GM12878 (cell line): ENCODE data around the gene AVP. TPM values are rescaled to one million over a fixed set of nuclear protein-coding genes. Genes with fewer than 3 reads are reported as not detected.

ENCODE experiments used
- ATAC-seq: fragments of 200-7000 bp; cut with Tn5 transposase; 3 replicates; pipeline ENCODE4 v1.9.1; 2020; ENCODE audit warnings: mild to moderate bottlenecking, moderate library complexity
- BruUV-seq: library from RNA; stranded (reverse); fragments of 400-500 nt; replicated peaks from 2 replicates; lab custom pipeline; 2021; lab: Mats Ljungman, UMichigan
- CTCF ChIA-PET: fragments of 300-600 bp; sonication (Branson Sonifier 250); formaldehyde crosslinking; extraction: SDS; loops from one replicate; lab custom pipeline; 2021; ENCODE audit warnings: inconsistent platforms; lab: Yijun Ruan, JAX
- POLR2A ChIA-PET: fragments of 350-600 bp; formaldehyde crosslinking; extraction: SDS; loops from one replicate; lab custom pipeline; 2021; ENCODE audit warnings: inconsistent platforms; lab: Charles Lee
- RAD21 ChIA-PET: fragments of 300-600 bp; sonication (Branson Sonifier 250); formaldehyde crosslinking; loops from one replicate; lab custom pipeline; 2023; ENCODE audit warnings: antibody characterized with exemption; ENCODE audit not compliant: unreplicated experiment; lab: Charles Lee
- SMC1A ChIA-PET: fragments of 300-600 bp; sonication (Branson Sonifier 250); formaldehyde crosslinking; loops from one replicate; lab custom pipeline; 2023; ENCODE audit not compliant: unreplicated experiment, uncharacterized antibody; lab: Charles Lee
- DNase-seq: peaks from one replicate; pipeline ENCODE4 v3.0.0-alpha.2; 2011; ENCODE audit warnings: low read depth, low spot score
- FAIRE-seq: peaks from 3 replicates; lab custom pipeline; 2011; peaks lifted over from hg19 to GRCh38; lab: Jason Lieb, UNC
- H2AFZ ChIP-seq: 2 replicates; pipeline ENCODE4 v1.6.0; 2011; ENCODE audit warnings: low read depth, low read length, control low read depth; ENCODE audit not compliant: control insufficient read depth
- H3K27ac ChIP-seq: 2 replicates; pipeline ENCODE4 v1.5.1; 2011; ENCODE audit warnings: control low read depth; ENCODE audit not compliant: control insufficient read depth, insufficient read depth
- H3K27me3 ChIP-seq, 2 experiments: replicated peaks in 1 of 2; 2 replicates each; pipeline versions ENCODE4 v1.6.0 to v1.6.1; 2011; ENCODE audit warnings: low read length in 1 of 2; ENCODE audit not compliant: control insufficient read depth in 2 of 2, insufficient read depth in 2 of 2
- H3K36me3 ChIP-seq, 2 experiments: 2 replicates each; pipeline ENCODE4 v1.5.1; 2011; ENCODE audit warnings: low read length in 1 of 2; ENCODE audit not compliant: control insufficient read depth in 2 of 2, insufficient read depth in 2 of 2
- H3K4me1 ChIP-seq: 2 replicates; pipeline ENCODE4 v1.6.1; 2011; ENCODE audit warnings: mild to moderate bottlenecking, low read length, moderate library complexity, mixed read lengths; ENCODE audit not compliant: control insufficient read depth, insufficient read depth
- H3K4me2 ChIP-seq: 2 replicates; pipeline ENCODE4 v1.6.0; 2011; ENCODE audit warnings: control low read depth; ENCODE audit not compliant: control insufficient read depth, insufficient read depth
- H3K4me3 ChIP-seq: fragments of 200-600 bp; sonication (generic); 2 replicates; pipeline ENCODE4 v1.5.1; 2016
- H3K79me2 ChIP-seq: 2 replicates; pipeline ENCODE4 v1.6.0; 2011; ENCODE audit warnings: low read length; ENCODE audit not compliant: control insufficient read depth, insufficient read depth
- H3K9ac ChIP-seq: 2 replicates; pipeline ENCODE4 v1.8.0; 2011; ENCODE audit warnings: low read length, control low read depth, mixed read lengths; ENCODE audit not compliant: control insufficient read depth, insufficient read depth
- H3K9me3 ChIP-seq: replicated peaks from 3 replicates; pipeline ENCODE4 v1.5.1; 2011; ENCODE audit warnings: mild to moderate bottlenecking, low read length; ENCODE audit not compliant: control insufficient read depth, insufficient read depth
- H4K20me1 ChIP-seq: 2 replicates; pipeline ENCODE4 v1.6.0; 2011; ENCODE audit not compliant: control insufficient read depth, insufficient read depth
- EGR1 ChIP-seq, 2 experiments: IDR thresholded peaks; 1 replicate in 1 of 2; 2 replicates in 1 of 2; pipeline ENCODE4 v1.6.1; 2011 to 2012; ENCODE audit warnings: low read depth in 2 of 2, low read length in 2 of 2, borderline replicate concordance in 1 of 2, mild to moderate bottlenecking in 1 of 2, moderate library complexity in 1 of 2
- HCFC1 ChIP-seq: fragments of 150-350 bp; IDR thresholded peaks from 2 replicates; pipeline ENCODE4 v1.6.1; 2014; ENCODE audit warnings: low read length
- IKZF2 ChIP-seq, 2 experiments: fragments of 450-650 bp; IDR thresholded peaks; 2 replicates each; pipeline ENCODE4 v1.6.1; 2017; ENCODE audit warnings: mild to moderate bottlenecking in 2 of 2, moderate library complexity in 2 of 2
- LARP7 ChIP-seq: fragments of 450-650 bp; IDR thresholded peaks from 2 replicates; pipeline ENCODE4 v1.6.1; 2017; ENCODE audit warnings: mild to moderate bottlenecking
- NFYA ChIP-seq: IDR thresholded peaks from 2 replicates; pipeline ENCODE4 v1.6.1; 2011; ENCODE audit warnings: low read depth, mild to moderate bottlenecking, low read length, improper control_type of control experiment, borderline replicate concordance
- NRF1 ChIP-seq: conservative IDR thresholded peaks from 2 replicates; pipeline ENCODE4 v1.6.1; 2011; ENCODE audit warnings: mild to moderate bottlenecking, low read depth, low read length, improper control_type of control experiment
- PAX5 ChIP-seq: IDR thresholded peaks from 2 replicates; pipeline ENCODE4 v1.6.1; 2011; ENCODE audit warnings: low read depth, low read length, borderline replicate concordance
- POLR2AphosphoS5 ChIP-seq: IDR thresholded peaks from 2 replicates; pipeline ENCODE4 v1.6.1; 2011; ENCODE audit warnings: mild to moderate bottlenecking, low read length, inconsistent platforms
- WGBS: methylation state at CpG from one replicate; pipeline ENCODE4 v1.1.6; 2016; ENCODE audit warnings: low lambda C conversion rate; ENCODE audit not compliant: insufficient replicate concordance, insufficient coverage; ENCODE audit errors: missing lambda C conversion rate; 5-methylcytosine and 5-hydroxymethylcytosine counted together
- in situ Hi-C: fragments of 300-500 bp; cut with MboI; formaldehyde crosslinking; loops from 9 replicates; pipeline ENCODE4 v1.14.3; 2018; ENCODE audit warnings: mixed read lengths
- intact Hi-C: fragments of 100-400 bp; cut with micrococcal nuclease; formaldehyde crosslinking; loops from one replicate; pipeline ENCODE4 v1.14.2; 2022; ENCODE audit not compliant: unreplicated experiment
- polyA plus RNA-seq, 11 experiments: library from polyadenylated mRNA; depleted of rRNA in 4 of 11; unstranded in 6 of 11; stranded (reverse) in 5 of 11; fragments of >200 nt; fragmentation: Nextera tagmentation in 4 of 11; fragmentation: Illumina TruSeq in 1 of 11; extraction: Ambion mirVana in 4 of 11; extraction: Trizol in 1 of 11; gene quantifications; 1 replicate in 1 of 11; 2 replicates in 10 of 11; pipeline versions ENCODE4 v1.2.1 to v1.2.3, GENCODE V29; 2011 to 2016; ENCODE audit warnings: inconsistent platforms in 2 of 11, missing spikeins in 2 of 11, low read depth in 1 of 11
- total RNA-seq, 4 experiments: library from RNA; depleted of rRNA in 3 of 4; stranded (reverse); fragments of >200 nt in 3 of 4; fragmentation: Illumina TruSeq in 1 of 4; extraction: Trizol in 1 of 4; gene quantifications; 2 replicates each; pipeline versions ENCODE4 v1.2.1 to v1.2.3, GENCODE V29; 2013 to 2021
- TF ChIP-seq, protein P1 (sequence below): IDR thresholded peaks from 2 replicates; pipeline ENCODE4 v1.6.1; 2012; ENCODE audit warnings: mild to moderate bottlenecking, low read depth, low read length
- TF ChIP-seq, protein P2 (sequence below): IDR thresholded peaks from 2 replicates; pipeline ENCODE4 v1.6.1; 2011; ENCODE audit warnings: low read depth, low read length, improper control_type of control experiment, borderline replicate concordance
- TF ChIP-seq, protein P3 (sequence below): IDR thresholded peaks from 2 replicates; pipeline ENCODE4 v1.6.1; 2012; ENCODE audit warnings: low read depth, low read length, improper control_type of control experiment
- TF ChIP-seq, protein P4 (sequence below): IDR thresholded peaks from 2 replicates; pipeline ENCODE4 v1.6.1; 2011; ENCODE audit warnings: low read depth, mild to moderate bottlenecking, low read length, moderate library complexity, borderline replicate concordance; ENCODE audit errors: extremely low read depth
- TF ChIP-seq, protein P5 (sequence below): fragments of 450-650 bp; IDR thresholded peaks from 2 replicates; pipeline ENCODE4 v1.6.1; 2016; ENCODE audit warnings: mild to moderate bottlenecking

Gene AVP
- total and polyA plus RNA-seq, 10 of the 15 experiments (the other 5 are each of a cell fraction or from before 2014, with no cell fraction given) = not detected

DNA sequence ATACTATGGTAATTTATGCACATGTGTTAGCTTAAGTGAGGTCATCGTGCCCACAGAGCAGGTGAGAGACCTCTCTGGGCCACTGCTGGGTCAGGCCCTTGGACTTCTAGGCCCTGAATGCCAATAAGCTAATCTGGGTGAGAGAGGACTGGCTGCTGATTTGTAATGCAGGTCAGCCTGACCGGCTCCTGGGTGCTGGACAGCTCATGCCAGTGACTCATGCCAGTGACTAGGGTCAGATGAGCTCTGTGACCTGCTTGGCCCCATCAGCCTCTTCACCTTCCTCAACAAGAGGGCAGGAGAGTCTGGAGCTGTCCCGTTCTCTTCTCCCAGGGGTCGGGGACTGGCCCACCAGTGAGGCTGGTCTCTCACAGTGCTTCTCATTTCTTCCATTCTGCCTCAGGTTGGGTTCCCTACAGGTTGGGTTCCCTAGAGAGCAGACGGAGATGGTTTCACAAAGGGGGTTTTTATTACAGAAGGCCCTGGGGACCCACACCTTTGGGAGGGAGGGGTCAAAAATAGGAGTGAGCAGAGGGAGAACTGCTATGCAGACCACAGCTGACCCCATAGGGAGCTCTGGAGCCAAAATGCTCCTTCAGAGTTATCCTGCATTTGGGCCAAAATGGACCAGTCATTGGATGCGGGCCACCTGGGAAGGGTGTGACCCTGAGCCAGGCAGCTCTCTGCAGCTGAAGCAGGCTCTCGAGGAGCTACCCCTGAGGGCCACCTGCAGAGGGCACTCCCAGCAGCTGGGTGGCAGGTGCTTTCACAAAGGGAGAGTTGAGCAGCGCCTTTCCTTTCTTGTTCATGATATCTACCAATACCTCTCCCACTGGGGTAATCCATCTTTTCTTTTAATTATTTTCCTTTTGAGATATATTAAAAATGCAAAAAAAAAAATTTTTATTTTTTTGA lies 15.3 kb downstream of the AVP start (continued):
- TF ChIP-seq, protein P1, sequence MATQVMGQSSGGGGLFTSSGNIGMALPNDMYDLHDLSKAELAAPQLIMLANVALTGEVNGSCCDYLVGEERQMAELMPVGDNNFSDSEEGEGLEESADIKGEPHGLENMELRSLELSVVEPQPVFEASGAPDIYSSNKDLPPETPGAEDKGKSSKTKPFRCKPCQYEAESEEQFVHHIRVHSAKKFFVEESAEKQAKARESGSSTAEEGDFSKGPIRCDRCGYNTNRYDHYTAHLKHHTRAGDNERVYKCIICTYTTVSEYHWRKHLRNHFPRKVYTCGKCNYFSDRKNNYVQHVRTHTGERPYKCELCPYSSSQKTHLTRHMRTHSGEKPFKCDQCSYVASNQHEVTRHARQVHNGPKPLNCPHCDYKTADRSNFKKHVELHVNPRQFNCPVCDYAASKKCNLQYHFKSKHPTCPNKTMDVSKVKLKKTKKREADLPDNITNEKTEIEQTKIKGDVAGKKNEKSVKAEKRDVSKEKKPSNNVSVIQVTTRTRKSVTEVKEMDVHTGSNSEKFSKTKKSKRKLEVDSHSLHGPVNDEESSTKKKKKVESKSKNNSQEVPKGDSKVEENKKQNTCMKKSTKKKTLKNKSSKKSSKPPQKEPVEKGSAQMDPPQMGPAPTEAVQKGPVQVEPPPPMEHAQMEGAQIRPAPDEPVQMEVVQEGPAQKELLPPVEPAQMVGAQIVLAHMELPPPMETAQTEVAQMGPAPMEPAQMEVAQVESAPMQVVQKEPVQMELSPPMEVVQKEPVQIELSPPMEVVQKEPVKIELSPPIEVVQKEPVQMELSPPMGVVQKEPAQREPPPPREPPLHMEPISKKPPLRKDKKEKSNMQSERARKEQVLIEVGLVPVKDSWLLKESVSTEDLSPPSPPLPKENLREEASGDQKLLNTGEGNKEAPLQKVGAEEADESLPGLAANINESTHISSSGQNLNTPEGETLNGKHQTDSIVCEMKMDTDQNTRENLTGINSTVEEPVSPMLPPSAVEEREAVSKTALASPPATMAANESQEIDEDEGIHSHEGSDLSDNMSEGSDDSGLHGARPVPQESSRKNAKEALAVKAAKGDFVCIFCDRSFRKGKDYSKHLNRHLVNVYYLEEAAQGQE = peak; percentile 17; the same call in 1 of the 2 replicates
- TF ChIP-seq, all 136 proteins: peak for 4

DNA sequence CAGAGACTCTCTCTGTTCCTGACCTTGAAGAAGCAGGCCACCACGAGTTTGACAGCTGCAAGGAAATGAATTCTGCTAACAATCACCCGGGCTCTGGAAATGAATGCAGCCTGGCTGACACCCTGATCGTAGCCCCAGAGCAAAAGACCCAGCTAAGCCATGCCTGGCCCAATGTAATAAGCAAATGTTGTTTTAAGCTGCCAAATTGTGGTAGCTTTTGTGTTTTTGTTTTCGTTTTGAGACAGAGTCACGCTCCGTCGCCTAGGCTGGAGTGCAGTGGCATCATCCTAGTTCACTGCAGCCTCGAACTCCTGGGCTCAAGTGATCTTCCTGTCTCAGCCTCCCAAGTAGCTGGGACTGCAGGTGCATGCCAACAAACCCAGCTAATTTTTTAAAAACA lies 16.4 kb downstream of the AVP start:
- Histone ChIP-seq H3K27me3 (peaks cover 0 to 2% of the 10 kb centered on the region in 2 experiments; a peak in 3 of 4 replicates), H3K9ac (no peak overlapping the region), H3K9me3 (no peaks in the 10 kb centered on the region; the same call in 2 of the 3 replicates), H3K36me3 (no peaks in the 10 kb centered on the region), H2AFZ (no peak overlapping the region), H3K4me2 (peak overlapping the region; percentile 31), H3K27ac (no peak overlapping the region), H3K4me1 (peaks cover 14% of the 10 kb centered on the region), H4K20me1 (no peaks in the 10 kb centered on the region), H3K79me2 (no peaks in the 10 kb centered on the region), H3K4me3 (no peak overlapping the region)
- RAD21 ChIA-PET = no interaction called here
- DNase-seq = no peak
- 2% methylated on average over 8 of the region's 8 CpGs for WGBS
- in situ Hi-C loops = no loop called here
- peak; percentile 81 for ATAC-seq
- intact Hi-C loops = no loop called here
- no TSS peak for BruUV-seq
- FAIRE-seq = peak; percentile 57
- SMC1A ChIA-PET = interaction anchor here (2.2 kb wide), 1 partner anchor 9 kb away, joined by 5 read pairs; no protein-coding TSS in a partner anchor
- CTCF ChIA-PET = interaction anchor here (2.5 kb wide), 1 partner anchor 15 kb away, joined by 11 read pairs; no protein-coding TSS in a partner anchor
- POLR2A ChIA-PET = no interaction called here
- TF ChIP-seq POLR2AphosphoS5 (no peak), HCFC1 (no peak), NRF1 (no peak), LARP7 (no peak), PAX5 (peak; percentile 93), NFYA (no peak), EGR1 (IDR thresholded peaks at IDR 0.05; ENCODE audit: borderline replicate concordance in 1 of 2, low read depth in 2 of 2, low read length in 2 of 2) (no peak), IKZF2 (IDR thresholded peaks at IDR 0.05) (peak in 1 of 2 experiments; percentile 47; a peak in 1 of 4 replicates)
- TF ChIP-seq, protein P2, sequence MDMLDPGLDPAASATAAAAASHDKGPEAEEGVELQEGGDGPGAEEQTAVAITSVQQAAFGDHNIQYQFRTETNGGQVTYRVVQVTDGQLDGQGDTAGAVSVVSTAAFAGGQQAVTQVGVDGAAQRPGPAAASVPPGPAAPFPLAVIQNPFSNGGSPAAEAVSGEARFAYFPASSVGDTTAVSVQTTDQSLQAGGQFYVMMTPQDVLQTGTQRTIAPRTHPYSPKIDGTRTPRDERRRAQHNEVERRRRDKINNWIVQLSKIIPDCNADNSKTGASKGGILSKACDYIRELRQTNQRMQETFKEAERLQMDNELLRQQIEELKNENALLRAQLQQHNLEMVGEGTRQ = no peak
- TF ChIP-seq, protein P3, sequence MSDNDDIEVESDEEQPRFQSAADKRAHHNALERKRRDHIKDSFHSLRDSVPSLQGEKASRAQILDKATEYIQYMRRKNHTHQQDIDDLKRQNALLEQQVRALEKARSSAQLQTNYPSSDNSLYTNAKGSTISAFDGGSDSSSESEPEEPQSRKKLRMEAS = no peak
- TF ChIP-seq, protein P4, sequence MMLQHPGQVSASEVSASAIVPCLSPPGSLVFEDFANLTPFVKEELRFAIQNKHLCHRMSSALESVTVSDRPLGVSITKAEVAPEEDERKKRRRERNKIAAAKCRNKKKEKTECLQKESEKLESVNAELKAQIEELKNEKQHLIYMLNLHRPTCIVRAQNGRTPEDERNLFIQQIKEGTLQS = no peak
- TF ChIP-seq, protein P5, sequence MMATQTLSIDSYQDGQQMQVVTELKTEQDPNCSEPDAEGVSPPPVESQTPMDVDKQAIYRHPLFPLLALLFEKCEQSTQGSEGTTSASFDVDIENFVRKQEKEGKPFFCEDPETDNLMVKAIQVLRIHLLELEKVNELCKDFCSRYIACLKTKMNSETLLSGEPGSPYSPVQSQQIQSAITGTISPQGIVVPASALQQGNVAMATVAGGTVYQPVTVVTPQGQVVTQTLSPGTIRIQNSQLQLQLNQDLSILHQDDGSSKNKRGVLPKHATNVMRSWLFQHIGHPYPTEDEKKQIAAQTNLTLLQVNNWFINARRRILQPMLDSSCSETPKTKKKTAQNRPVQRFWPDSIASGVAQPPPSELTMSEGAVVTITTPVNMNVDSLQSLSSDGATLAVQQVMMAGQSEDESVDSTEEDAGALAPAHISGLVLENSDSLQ = 0 out of 2 replicates have a peak, but pooled peaks have one; percentile 5
